Liver (tissue), 9 donors: ENCODE data around the gene FLYWCH2. TPM values are rescaled to one million over a fixed set of nuclear protein-coding genes. Genes with fewer than 3 reads are reported as not detected.

Experiments
- DNase-seq: peaks from one replicate; pipeline ENCODE4 v3.0.0-alpha.2; 2017; ENCODE audit warnings: low spot score
- H3K27ac ChIP-seq, 2 donors: one replicate each; pipeline ENCODE4 v1.7.0; 2013; ENCODE audit warnings: inconsistent platforms in 2 of 2, low read length in 2 of 2, control low read depth in 1 of 2, low read depth in 1 of 2, mild to moderate bottlenecking in 1 of 2
- H3K27me3 ChIP-seq, 4 donors: one replicate each; pipeline versions ENCODE4 v1.6.1 to v1.7.0; 2013; ENCODE audit warnings: low read length in 3 of 4, inconsistent platforms in 1 of 4, mild to moderate bottlenecking in 1 of 4, moderate library complexity in 1 of 4; ENCODE audit not compliant: control insufficient read depth in 4 of 4, insufficient read depth in 4 of 4
- H3K36me3 ChIP-seq, 4 donors: one replicate each; pipeline versions ENCODE4 v1.6.1 to v1.7.0; 2013; ENCODE audit warnings: low read length in 3 of 4, mild to moderate bottlenecking in 3 of 4, low read depth in 1 of 4, moderate library complexity in 1 of 4; ENCODE audit not compliant: control insufficient read depth in 4 of 4, insufficient read depth in 3 of 4
- H3K4me1 ChIP-seq, 4 donors: one replicate each; pipeline versions ENCODE4 v1.6.1 to v1.7.0; 2013; ENCODE audit warnings: low read length in 3 of 4, mild to moderate bottlenecking in 3 of 4, moderate library complexity in 1 of 4; ENCODE audit not compliant: control insufficient read depth in 4 of 4, insufficient read depth in 4 of 4
- H3K4me3 ChIP-seq, 3 donors: one replicate each; pipeline versions ENCODE4 v1.6.1 to v1.7.0; 2013; ENCODE audit warnings: low read length in 3 of 3, control low read depth in 1 of 3, low read depth in 1 of 3, mild to moderate bottlenecking in 1 of 3
- H3K9ac ChIP-seq, 2 donors: one replicate each; pipeline ENCODE4 v1.7.0; 2013; ENCODE audit warnings: low read length in 2 of 2, mild to moderate bottlenecking in 2 of 2, moderate library complexity in 2 of 2, control low read depth in 1 of 2, low read depth in 1 of 2
- H3K9me3 ChIP-seq, 4 donors: one replicate each; pipeline versions ENCODE4 v1.6.1 to v1.7.0; 2013; ENCODE audit warnings: low read length in 3 of 4; ENCODE audit not compliant: control insufficient read depth in 4 of 4
- ATF3 ChIP-seq: IDR thresholded peaks from 2 replicates; pipeline ENCODE4 v1.6.1; 2016; ENCODE audit warnings: antibody characterized with exemption
- EGR1 ChIP-seq, 2 donors: IDR thresholded peaks; 2 replicates each; pipeline ENCODE4 v1.6.1; 2016 to 2018; ENCODE audit warnings: antibody characterized with exemption in 2 of 2, low read depth in 2 of 2
- FOXA1 ChIP-seq: IDR thresholded peaks from 2 replicates; pipeline ENCODE4 v1.6.1; 2016; ENCODE audit warnings: antibody characterized with exemption
- FOXA2 ChIP-seq: IDR thresholded peaks from 2 replicates; pipeline ENCODE4 v1.6.1; 2016; ENCODE audit warnings: antibody characterized with exemption
- GABPA ChIP-seq, 2 donors: IDR thresholded peaks in 1 of 2; conservative IDR thresholded peaks in 1 of 2; 2 replicates each; pipeline ENCODE4 v1.6.1; 2016; ENCODE audit warnings: antibody characterized with exemption in 2 of 2, mild to moderate bottlenecking in 1 of 2, moderate library complexity in 1 of 2
- HNF4A ChIP-seq, 2 donors: conservative IDR thresholded peaks; 2 replicates each; pipeline ENCODE4 v1.6.1; 2016; ENCODE audit warnings: antibody characterized with exemption in 2 of 2, mild to moderate bottlenecking in 2 of 2
- HNF4G ChIP-seq: IDR thresholded peaks from 2 replicates; pipeline ENCODE4 v1.6.1; 2016; ENCODE audit warnings: antibody characterized with exemption
- JUND ChIP-seq, 2 donors: IDR thresholded peaks; 2 replicates each; pipeline ENCODE4 v1.6.1; 2016; ENCODE audit warnings: antibody characterized with exemption in 2 of 2
- RAD21 ChIP-seq, 2 donors: IDR thresholded peaks; 2 replicates each; pipeline ENCODE4 v1.6.1; 2016; ENCODE audit warnings: antibody characterized with exemption in 2 of 2, mild to moderate bottlenecking in 2 of 2
- REST ChIP-seq: IDR thresholded peaks from 2 replicates; pipeline ENCODE4 v1.6.1; 2016; ENCODE audit warnings: antibody characterized with exemption, mild to moderate bottlenecking
- RXRA ChIP-seq, 2 donors: IDR thresholded peaks; 2 replicates each; pipeline ENCODE4 v1.6.1; 2017 to 2018; ENCODE audit warnings: antibody characterized with exemption in 2 of 2, mild to moderate bottlenecking in 1 of 2
- SP1 ChIP-seq: IDR thresholded peaks from 2 replicates; pipeline ENCODE4 v1.6.1; 2018; ENCODE audit warnings: antibody characterized with exemption, mild to moderate bottlenecking
- TAF1 ChIP-seq: conservative IDR thresholded peaks from 2 replicates; pipeline ENCODE4 v1.6.1; 2016; ENCODE audit warnings: antibody characterized with exemption, mild to moderate bottlenecking
- YY1 ChIP-seq: IDR thresholded peaks from 2 replicates; pipeline ENCODE4 v1.6.1; 2016; ENCODE audit warnings: antibody characterized with exemption, mild to moderate bottlenecking
- WGBS: extraction: QIAGEN DNeasy Blood & Tissue Kit; methylation state at CpG from one replicate; pipeline ENCODE4 v1.1.7; 2013; 5-methylcytosine and 5-hydroxymethylcytosine counted together
- polyA plus RNA-seq, 2 donors: library from polyadenylated mRNA; stranded (reverse) in 1 of 2; unstranded in 1 of 2; fragments of 200-250 nt in 1 of 2; fragments of >200 nt in 1 of 2; fragmentation: Nextera tagmentation in 1 of 2; extraction: Ambion mirVana in 1 of 2; gene quantifications; one replicate each; pipeline versions ENCODE4 v1.2.1 to v1.2.3, GENCODE V29; 2013 to 2015
- total RNA-seq, 2 donors: library from RNA; depleted of rRNA; stranded (reverse); fragments of >200 nt; gene quantifications; one replicate each; pipeline ENCODE4 v1.2.3, GENCODE V29; 2014
- TF ChIP-seq, protein P1 (sequence below): fragments of 150-350 bp; IDR thresholded peaks from 2 replicates; pipeline ENCODE4 v1.5.1; 2017; ENCODE audit warnings: improper control_type of control experiment, low read depth, low read length; ENCODE audit not compliant: missing input control
- TF ChIP-seq, protein P2 (sequence below): IDR thresholded peaks from 2 replicates; pipeline ENCODE4 v1.6.1; 2016; ENCODE audit warnings: antibody characterized with exemption
- TF ChIP-seq, protein P3 (sequence below): IDR thresholded peaks from 2 replicates; pipeline ENCODE4 v1.6.1; 2016; ENCODE audit warnings: antibody characterized with exemption
- donor health status: healthy.
- donor health status: healthy.
- donor health status: healthy.
- donor health status: healthy.
- donor health status: healthy.

FLYWCH2 gene
- total and polyA plus RNA-seq, 4 donors: 4.9 to 21.0 (median 8.6) TPM

- TF ChIP-seq REST (no peak), GABPA (IDR thresholded peaks at IDR 0.05 in 1 of 2, conservative IDR thresholded peaks at IDR 0.05 in 1 of 2) (no peak), ATF3 (no peak)
Observed at GRCh38 chr16:2840914-2841313, 42.1 kb upstream of the FLYWCH2 start (continued).

GRCh38 chr16:2841606-2842339, 41.2 kb upstream of the FLYWCH2 start:
- no peak for DNase-seq
- H3K9me3 ChIP-seq: no peaks in the 10 kb centered on the region
- H3K27me3 ChIP-seq: peaks cover 0 to 2% (median 0%) of the 10 kb centered on the region in 4 donors
- H3K4me3 ChIP-seq: no peak overlapping the region
- no peak for TF ChIP-seq FOXA1
- TF ChIP-seq, protein P1, sequence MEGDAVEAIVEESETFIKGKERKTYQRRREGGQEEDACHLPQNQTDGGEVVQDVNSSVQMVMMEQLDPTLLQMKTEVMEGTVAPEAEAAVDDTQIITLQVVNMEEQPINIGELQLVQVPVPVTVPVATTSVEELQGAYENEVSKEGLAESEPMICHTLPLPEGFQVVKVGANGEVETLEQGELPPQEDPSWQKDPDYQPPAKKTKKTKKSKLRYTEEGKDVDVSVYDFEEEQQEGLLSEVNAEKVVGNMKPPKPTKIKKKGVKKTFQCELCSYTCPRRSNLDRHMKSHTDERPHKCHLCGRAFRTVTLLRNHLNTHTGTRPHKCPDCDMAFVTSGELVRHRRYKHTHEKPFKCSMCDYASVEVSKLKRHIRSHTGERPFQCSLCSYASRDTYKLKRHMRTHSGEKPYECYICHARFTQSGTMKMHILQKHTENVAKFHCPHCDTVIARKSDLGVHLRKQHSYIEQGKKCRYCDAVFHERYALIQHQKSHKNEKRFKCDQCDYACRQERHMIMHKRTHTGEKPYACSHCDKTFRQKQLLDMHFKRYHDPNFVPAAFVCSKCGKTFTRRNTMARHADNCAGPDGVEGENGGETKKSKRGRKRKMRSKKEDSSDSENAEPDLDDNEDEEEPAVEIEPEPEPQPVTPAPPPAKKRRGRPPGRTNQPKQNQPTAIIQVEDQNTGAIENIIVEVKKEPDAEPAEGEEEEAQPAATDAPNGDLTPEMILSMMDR: no peak
- TF ChIP-seq, protein P2, sequence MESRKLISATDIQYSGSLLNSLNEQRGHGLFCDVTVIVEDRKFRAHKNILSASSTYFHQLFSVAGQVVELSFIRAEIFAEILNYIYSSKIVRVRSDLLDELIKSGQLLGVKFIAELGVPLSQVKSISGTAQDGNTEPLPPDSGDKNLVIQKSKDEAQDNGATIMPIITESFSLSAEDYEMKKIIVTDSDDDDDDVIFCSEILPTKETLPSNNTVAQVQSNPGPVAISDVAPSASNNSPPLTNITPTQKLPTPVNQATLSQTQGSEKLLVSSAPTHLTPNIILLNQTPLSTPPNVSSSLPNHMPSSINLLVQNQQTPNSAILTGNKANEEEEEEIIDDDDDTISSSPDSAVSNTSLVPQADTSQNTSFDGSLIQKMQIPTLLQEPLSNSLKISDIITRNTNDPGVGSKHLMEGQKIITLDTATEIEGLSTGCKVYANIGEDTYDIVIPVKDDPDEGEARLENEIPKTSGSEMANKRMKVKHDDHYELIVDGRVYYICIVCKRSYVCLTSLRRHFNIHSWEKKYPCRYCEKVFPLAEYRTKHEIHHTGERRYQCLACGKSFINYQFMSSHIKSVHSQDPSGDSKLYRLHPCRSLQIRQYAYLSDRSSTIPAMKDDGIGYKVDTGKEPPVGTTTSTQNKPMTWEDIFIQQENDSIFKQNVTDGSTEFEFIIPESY: no peak
- TF ChIP-seq REST: no peak
- no peak for TF ChIP-seq HNF4A (conservative IDR thresholded peaks at IDR 0.05)
- TF ChIP-seq FOXA2: no peak
- no peak for TF ChIP-seq GABPA (IDR thresholded peaks at IDR 0.05 in 1 of 2, conservative IDR thresholded peaks at IDR 0.05 in 1 of 2)
- no peak for TF ChIP-seq RAD21 (IDR thresholded peaks at IDR 0.05)
- TF ChIP-seq YY1: no peak
- no peak for TF ChIP-seq TAF1
- TF ChIP-seq EGR1 (IDR thresholded peaks at IDR 0.05; ENCODE audit: low read depth in 2 of 2): no peak
- TF ChIP-seq SP1: no peak
- TF ChIP-seq RXRA (IDR thresholded peaks at IDR 0.05): no peak
- TF ChIP-seq, protein P3, sequence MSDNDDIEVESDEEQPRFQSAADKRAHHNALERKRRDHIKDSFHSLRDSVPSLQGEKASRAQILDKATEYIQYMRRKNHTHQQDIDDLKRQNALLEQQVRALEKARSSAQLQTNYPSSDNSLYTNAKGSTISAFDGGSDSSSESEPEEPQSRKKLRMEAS: no peak
- TF ChIP-seq JUND (IDR thresholded peaks at IDR 0.05): no peak
- no peak for TF ChIP-seq ATF3
- TF ChIP-seq HNF4G: no peak
- 73% methylated on average over 18 of the region's 18 CpGs for WGBS
- no peak overlapping the region for H3K27ac ChIP-seq
- peaks cover 0 to 6% (median 1%) of the 10 kb centered on the region in 4 donors for H3K4me1 ChIP-seq
- H3K9ac ChIP-seq: no peak overlapping the region
- H3K36me3 ChIP-seq: no peaks in the 10 kb centered on the region
